Type B pancreatic cell (in vitro differentiated cells): ENCODE results near the gene DCST2. TPM values are rescaled to one million over a fixed set of nuclear protein-coding genes. Genes with fewer than 3 reads are reported as not detected.
"Not testable (repeated sequence)": the region's sequence is repeated elsewhere in the genome, so short reads cannot be mapped to it uniquely, and the experiment has no call there.

Experiments
- DNase-seq: peaks from one replicate; pipeline ENCODE4 v3.0.0; 2021; ENCODE audit warnings: mixed read lengths; ENCODE audit not compliant: unreplicated experiment; ENCODE audit errors: extremely low spot score
- H3K27ac Mint-ChIP-seq: 2 replicates; pipeline ENCODE4 v1.8.0; 2021; ENCODE audit warnings: mild to moderate bottlenecking, mixed read lengths
- H3K27me3 Mint-ChIP-seq: 2 replicates; pipeline ENCODE4 v1.8.0; 2021; ENCODE audit warnings: mixed read lengths
- H3K36me3 Mint-ChIP-seq: 2 replicates; pipeline ENCODE4 v1.8.0; 2021; ENCODE audit warnings: mixed read lengths
- H3K4me1 Mint-ChIP-seq: one replicate; pipeline ENCODE4 v1.8.0; 2021; ENCODE audit warnings: mixed read lengths; ENCODE audit not compliant: unreplicated experiment
- H3K4me3 Mint-ChIP-seq: 2 replicates; pipeline ENCODE4 v1.8.0; 2021; ENCODE audit warnings: mild to moderate bottlenecking, mixed read lengths
- H3K9me3 Mint-ChIP-seq: 2 replicates; pipeline ENCODE4 v1.8.0; 2021; ENCODE audit warnings: mixed read lengths
- total RNA-seq: library from RNA; stranded (reverse); gene quantifications from 2 replicates; pipeline ENCODE4 v1.2.1, GENCODE V29; 2021; ENCODE audit warnings: low replicate concordance
- TF ChIP-seq, protein P1 (sequence below): fragments of 200-600 bp; sonication (generic); conservative IDR thresholded peaks from 2 replicates; pipeline ENCODE4 v1.5.0; 2021; ENCODE audit warnings: antibody characterized with exemption, mild to moderate bottlenecking

DCST2 gene
- total RNA-seq, 1 donor from 2014 or later, result 2.4 TPM

GRCh38 chr1:154995301-154995983 lies 38.1 kb downstream of the DCST2 start:
- Mint-ChIP-seq H3K27ac (peak overlapping the region; percentile 13), H3K4me1 (peaks cover 26% of the 10 kb centered on the region)
- H3K36me3 Mint-ChIP-seq, DNase-seq, H3K4me3 Mint-ChIP-seq, H3K27me3 Mint-ChIP-seq, H3K9me3 Mint-ChIP-seq: not testable (repeated sequence)
- TF ChIP-seq, protein P1, sequence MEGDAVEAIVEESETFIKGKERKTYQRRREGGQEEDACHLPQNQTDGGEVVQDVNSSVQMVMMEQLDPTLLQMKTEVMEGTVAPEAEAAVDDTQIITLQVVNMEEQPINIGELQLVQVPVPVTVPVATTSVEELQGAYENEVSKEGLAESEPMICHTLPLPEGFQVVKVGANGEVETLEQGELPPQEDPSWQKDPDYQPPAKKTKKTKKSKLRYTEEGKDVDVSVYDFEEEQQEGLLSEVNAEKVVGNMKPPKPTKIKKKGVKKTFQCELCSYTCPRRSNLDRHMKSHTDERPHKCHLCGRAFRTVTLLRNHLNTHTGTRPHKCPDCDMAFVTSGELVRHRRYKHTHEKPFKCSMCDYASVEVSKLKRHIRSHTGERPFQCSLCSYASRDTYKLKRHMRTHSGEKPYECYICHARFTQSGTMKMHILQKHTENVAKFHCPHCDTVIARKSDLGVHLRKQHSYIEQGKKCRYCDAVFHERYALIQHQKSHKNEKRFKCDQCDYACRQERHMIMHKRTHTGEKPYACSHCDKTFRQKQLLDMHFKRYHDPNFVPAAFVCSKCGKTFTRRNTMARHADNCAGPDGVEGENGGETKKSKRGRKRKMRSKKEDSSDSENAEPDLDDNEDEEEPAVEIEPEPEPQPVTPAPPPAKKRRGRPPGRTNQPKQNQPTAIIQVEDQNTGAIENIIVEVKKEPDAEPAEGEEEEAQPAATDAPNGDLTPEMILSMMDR, result peak; percentile 58

DNA sequence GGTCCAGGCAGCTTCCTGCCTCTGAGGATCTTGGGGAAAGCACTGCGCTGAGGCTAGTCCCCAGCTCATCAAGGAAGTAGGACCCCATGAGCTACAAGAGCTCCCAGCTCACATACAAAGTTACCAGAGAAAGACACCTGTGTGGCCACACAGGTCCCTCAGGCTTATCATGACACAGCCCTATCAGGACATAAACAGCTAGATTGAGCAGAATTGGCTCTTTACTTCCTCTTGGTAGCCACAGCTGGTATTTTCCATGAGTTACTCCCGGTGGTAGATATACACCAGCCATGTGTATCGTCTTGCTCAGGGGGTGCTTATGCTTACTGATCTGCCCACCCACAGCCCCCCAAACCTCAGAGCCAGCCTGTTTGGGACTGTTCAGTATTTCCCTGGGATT lies 39.0 kb downstream of the DCST2 start:
- peaks cover 26% of the 10 kb centered on the region for H3K4me1 Mint-ChIP-seq
- peak overlapping the region; percentile 38 for H3K27ac Mint-ChIP-seq

DNA sequence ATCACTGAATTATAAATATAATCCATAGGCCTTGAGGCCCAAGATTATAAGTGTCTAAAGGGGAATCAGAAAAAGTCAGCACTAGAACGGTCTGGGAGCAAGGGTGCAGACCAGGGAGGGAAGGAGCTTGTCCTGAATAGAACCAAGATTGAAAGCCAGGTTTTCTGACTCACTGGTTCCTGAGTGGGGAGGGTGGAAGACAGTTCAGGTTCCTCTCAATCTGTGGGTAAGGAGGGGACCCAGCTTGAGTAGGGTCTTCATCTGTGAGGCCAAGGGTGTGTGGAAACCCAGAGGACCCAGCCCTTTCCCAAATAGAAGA lies 39.4 kb downstream of the DCST2 start:
- Mint-ChIP-seq H3K4me3 (no peak overlapping the region), H3K4me1 (peaks cover 26% of the 10 kb centered on the region), H3K27me3 (no peaks in the 10 kb centered on the region), H3K36me3 (no peaks in the 10 kb centered on the region), H3K9me3 (no peaks in the 10 kb centered on the region), H3K27ac (peak overlapping the region; percentile 38)
- TF ChIP-seq, protein P1, result no peak
- DNase-seq, result no peak

More for the DNA sequence above, 39.0 kb downstream of the DCST2 start:
- H3K4me3 Mint-ChIP-seq, result no peak overlapping the region
- no peaks in the 10 kb centered on the region for H3K9me3 Mint-ChIP-seq
- no peaks in the 10 kb centered on the region for H3K27me3 Mint-ChIP-seq
- no peaks in the 10 kb centered on the region for H3K36me3 Mint-ChIP-seq
- TF ChIP-seq, protein P1, result no peak
- DNase-seq, result no peak

GRCh38 chr1:154993572-154994268 lies 39.9 kb downstream of the DCST2 start, which contains the start of gene LENEP:
Gene LENEP (plus strand): TSS chr1:154993586. CDS start chr1:154993608, 22 bp downstream.
- no peak for DNase-seq
- peaks cover 4% of the 10 kb centered on the region for H3K36me3 Mint-ChIP-seq
- TF ChIP-seq, protein P1, result no peak
- H3K4me1 Mint-ChIP-seq, result peaks cover 25% of the 10 kb centered on the region
- no peaks in the 10 kb centered on the region for H3K27me3 Mint-ChIP-seq
- H3K4me3 Mint-ChIP-seq, result no peak within 1 kb of the TSS
- H3K9me3 Mint-ChIP-seq, result no peaks in the 10 kb centered on the region
- peak within 1 kb of the TSS; percentile 38 for H3K27ac Mint-ChIP-seq

DNA sequence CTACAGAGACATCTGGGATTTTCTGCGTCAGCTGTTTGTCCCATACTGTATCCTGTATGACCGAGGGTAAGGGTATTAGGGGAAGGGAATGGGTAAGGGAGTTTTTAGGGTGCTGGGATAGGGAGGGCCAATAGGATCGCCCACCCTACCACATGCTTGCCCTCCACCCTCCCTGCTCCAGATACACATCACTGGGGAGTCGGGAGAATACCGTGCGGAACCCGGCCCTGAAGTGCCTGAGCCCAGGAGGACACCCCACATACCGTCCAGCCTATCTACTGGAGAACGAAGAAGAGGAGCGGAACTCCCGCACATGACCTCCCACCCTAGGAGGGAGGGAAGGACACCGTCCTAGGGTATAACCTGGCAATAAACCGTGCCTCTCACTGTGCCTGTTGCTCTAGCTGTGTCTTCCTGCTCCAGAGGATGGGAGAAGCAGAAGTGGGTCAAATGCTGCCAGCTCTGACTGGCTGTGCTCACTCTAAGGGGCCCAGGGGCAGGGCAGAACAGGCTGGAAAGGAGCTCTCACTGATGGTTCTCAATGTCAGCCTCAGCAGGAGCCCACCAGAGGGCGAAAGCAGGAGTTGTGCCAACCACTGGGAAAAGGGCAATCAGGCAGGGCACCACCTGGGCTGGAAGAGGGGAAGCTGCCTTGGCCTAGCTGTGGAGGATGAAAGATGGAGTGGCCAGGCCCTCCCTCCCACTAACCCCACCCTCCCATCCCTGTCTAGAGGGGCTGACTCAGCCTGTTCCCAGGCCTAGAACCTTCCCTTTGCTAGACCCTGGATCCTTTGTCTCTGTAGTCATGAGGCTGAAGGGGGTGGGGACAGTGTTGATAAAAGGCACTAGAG lies 40.6 kb downstream of the DCST2 start:
- Mint-ChIP-seq H3K27me3 (no peaks in the 10 kb centered on the region), H3K27ac (no peak overlapping the region), H3K4me3 (no peak overlapping the region), H3K36me3 (peaks cover 4% of the 10 kb centered on the region), H3K4me1 (peaks cover 21% of the 10 kb centered on the region), H3K9me3 (no peaks in the 10 kb centered on the region)
- TF ChIP-seq, protein P1, result no peak
- no peak for DNase-seq
